Fibroblast of pulmonary artery (primary cell): ENCODE data around the gene DEPDC5.

Experiments used
- DNase-seq: peaks from one replicate; pipeline ENCODE4 v3.0.0-alpha.2; 2010; ENCODE audit warnings: low read depth
- H3K4me3 ChIP-seq: replicated peaks from 2 replicates; pipeline ENCODE4 v1.5.1; 2011; ENCODE audit warnings: low read depth, mild to moderate bottlenecking, control low read depth, low read length, moderate library complexity
- TF ChIP-seq, protein P1 (sequence below): IDR thresholded peaks from 2 replicates; pipeline ENCODE4 v1.5.1; 2011; ENCODE audit warnings: mild to moderate bottlenecking, control low read depth, low read length, inconsistent platforms; ENCODE audit errors: missing control alignments

Gene DEPDC5

DNA sequence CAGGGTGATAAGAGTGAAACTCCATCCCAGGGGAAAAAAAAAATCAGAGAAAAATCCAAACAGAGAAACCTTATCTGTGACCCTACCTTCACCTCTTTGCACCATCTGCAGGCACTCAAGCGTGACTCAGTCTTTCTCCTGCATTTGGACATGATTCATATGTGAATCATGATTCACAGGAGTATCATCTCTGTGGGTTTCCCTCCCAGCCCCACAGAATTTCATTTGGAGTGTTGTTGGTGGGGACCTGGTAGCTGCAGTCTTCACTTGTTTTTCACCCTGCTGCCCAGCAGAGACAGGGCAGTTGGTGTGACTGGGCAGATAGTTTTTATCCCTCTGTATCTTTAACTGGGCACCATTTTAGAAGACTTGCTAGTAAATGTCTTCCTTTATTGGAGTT lies 75.7 kb downstream of the DEPDC5 start:
- H3K4me3 ChIP-seq, result no peak overlapping the region
- TF ChIP-seq, protein P1, sequence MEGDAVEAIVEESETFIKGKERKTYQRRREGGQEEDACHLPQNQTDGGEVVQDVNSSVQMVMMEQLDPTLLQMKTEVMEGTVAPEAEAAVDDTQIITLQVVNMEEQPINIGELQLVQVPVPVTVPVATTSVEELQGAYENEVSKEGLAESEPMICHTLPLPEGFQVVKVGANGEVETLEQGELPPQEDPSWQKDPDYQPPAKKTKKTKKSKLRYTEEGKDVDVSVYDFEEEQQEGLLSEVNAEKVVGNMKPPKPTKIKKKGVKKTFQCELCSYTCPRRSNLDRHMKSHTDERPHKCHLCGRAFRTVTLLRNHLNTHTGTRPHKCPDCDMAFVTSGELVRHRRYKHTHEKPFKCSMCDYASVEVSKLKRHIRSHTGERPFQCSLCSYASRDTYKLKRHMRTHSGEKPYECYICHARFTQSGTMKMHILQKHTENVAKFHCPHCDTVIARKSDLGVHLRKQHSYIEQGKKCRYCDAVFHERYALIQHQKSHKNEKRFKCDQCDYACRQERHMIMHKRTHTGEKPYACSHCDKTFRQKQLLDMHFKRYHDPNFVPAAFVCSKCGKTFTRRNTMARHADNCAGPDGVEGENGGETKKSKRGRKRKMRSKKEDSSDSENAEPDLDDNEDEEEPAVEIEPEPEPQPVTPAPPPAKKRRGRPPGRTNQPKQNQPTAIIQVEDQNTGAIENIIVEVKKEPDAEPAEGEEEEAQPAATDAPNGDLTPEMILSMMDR, result no peak
- DNase-seq, result peak; percentile 83

DNA sequence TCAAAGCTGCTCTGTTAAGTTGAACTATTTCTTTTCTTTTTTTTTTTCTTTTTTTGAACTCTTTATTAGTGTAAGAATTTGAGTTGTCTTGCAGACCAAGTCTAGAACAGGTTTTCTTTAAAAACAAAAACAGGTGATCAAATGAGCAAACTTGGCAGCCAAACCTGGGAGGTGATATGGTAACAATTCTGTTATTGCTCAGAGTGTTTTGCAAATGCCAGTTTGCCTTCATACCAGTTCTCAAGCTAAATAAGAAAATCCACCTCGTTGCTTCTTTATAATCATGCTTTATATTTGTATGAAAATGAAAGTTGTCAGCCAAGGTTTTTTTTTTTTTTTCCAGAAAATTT lies 76.9 kb downstream of the DEPDC5 start:
- no peak for DNase-seq
- TF ChIP-seq, protein P1, result no peak

DNA sequence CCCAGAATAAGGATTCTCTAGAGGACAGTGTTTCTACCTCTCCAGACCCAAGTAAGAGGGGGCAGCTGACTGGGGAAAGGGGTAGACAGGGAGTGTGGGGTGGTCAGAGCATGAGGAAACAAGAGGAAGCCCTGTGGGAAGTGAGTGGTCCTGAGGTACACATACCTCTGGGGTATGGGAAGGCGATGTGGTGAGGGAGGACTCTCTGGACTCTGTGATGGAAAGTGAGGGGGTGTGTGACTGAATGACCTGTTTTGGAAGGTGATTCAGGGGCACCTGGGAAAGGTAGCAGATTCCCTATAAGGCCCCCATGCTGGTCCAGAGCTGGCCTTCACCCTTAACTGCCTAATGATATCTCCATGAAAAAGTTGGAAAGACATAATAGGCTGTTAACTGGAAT lies 80.1 kb downstream of the DEPDC5 start:
- no peak for DNase-seq
- H3K4me3 ChIP-seq, result no peak overlapping the region
- TF ChIP-seq, protein P1, result no peak

More for the DNA sequence above, 76.9 kb downstream of the DEPDC5 start:
- H3K4me3 ChIP-seq, result no peak overlapping the region

DNA sequence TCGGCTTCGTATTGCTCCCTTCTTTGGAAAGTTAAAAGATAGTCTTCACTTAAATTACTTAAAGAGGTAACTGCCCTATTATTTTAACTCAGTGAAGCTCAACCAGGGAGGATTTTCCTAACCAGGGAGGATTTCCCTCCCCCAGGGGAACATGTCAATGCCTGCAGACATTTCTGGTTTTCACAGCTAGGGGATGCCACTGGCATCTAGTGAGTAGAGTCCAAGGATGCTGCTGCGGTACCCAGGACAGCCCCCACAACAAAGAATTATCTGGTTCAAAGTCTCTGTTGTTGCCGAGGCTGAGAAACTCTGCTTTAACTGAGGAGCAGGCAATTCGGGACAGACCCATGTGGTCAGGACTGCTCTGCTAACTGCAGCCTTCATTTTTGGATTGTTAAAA lies 82.2 kb downstream of the DEPDC5 start:
- H3K4me3 ChIP-seq, result no peak overlapping the region
- TF ChIP-seq, protein P1, result no peak
- DNase-seq, result no peak

DNA sequence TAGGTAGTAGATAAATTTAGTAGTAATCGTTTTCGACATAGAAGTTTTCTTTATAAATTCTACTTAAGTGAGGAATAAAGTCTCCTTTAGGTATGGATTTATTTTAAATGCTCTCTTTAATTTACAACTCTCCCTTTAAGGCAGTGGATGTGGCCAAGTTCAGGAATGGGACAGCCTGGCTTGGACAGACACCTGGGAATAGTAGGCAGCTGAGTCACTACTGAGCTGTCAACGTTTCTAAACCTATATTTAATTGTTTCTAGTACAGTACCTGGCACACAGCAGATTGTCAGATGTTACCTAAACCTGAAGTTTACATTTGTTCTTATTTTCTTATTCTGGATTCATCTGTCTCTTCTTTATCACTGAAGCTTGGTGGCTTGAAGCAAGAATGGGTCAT lies 85.1 kb downstream of the DEPDC5 start:
- TF ChIP-seq, protein P1, result no peak
- no peak overlapping the region for H3K4me3 ChIP-seq
- no peak for DNase-seq

DNA sequence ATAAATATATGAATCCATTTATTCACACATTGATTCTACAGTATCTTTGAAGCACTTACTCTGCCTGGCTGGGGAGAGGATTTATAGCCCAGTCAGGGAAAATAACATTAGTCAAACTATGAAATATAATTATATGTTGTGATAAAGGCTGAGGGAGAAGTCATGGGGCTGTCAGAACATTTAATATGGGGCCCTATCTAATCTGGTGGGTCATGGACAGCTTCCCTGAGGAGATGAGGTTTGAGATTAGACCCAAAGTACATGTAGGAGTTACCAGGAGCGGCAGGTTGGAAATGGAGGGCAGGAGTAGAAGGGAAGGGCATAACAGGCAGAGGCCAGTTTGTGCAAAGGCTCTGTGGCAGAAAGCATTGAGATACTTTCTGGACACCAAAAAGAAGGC lies 86.2 kb downstream of the DEPDC5 start:
- H3K4me3 ChIP-seq, result no peak overlapping the region
- no peak for DNase-seq
- TF ChIP-seq, protein P1, result no peak

DNA sequence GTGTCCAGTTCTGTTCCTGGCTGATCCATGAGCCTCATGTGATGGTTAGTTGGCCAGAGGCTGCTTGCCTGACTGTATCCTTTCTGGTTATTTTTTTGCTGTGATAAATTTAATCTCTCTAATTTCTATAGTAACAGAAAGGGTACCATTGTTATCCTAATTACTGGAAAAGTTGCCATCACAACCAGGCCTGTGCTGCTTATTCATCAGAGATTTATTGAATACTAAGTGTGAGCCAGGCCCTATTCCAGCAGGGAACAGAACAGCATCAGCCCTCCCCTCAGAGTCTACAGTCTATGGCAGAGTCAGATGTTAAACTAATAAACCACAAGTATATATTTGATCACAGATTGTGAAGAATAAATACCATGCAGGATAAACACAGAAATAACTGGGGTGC lies 86.8 kb downstream of the DEPDC5 start:
- TF ChIP-seq, protein P1, result no peak
- no peak for DNase-seq
- no peak overlapping the region for H3K4me3 ChIP-seq
